IMR-90 (cell line): ENCODE measurements around the gene RNF144A. TPM values are rescaled to one million over a fixed set of nuclear protein-coding genes. Genes with fewer than 3 reads are reported as not detected.

Experiments
- ATAC-seq: fragments of 200-7000 bp; cut with Tn5 transposase; 2 replicates; pipeline ENCODE4 v1.9.1; 2020; ENCODE audit warnings: low read depth, mild to moderate bottlenecking, moderate library complexity
- BruUV-seq: library from RNA; stranded (reverse); fragments of 400-500 nt; replicated peaks from 2 replicates; lab custom pipeline; 2021; lab: Mats Ljungman, UMichigan
- CTCF ChIA-PET: fragments of 300-600 bp; formaldehyde crosslinking; extraction: SDS; loops from one replicate; lab custom pipeline; 2021; ENCODE audit warnings: antibody characterized with exemption; lab: Yijun Ruan, JAX
- POLR2A ChIA-PET: fragments of 300-600 bp; sonication (Branson Sonifier 250); formaldehyde crosslinking; loops from one replicate; lab custom pipeline; 2022; ENCODE audit warnings: antibody characterized with exemption; ENCODE audit not compliant: unreplicated experiment; lab: Charles Lee
- DNase-seq: peaks from one replicate; pipeline ENCODE4 v3.0.0; 2013
- H2AFZ ChIP-seq: replicated peaks from 2 replicates; pipeline ENCODE3; 2013; ENCODE audit warnings: low read length, mild to moderate bottlenecking; ENCODE audit not compliant: poor library complexity
- H2AK5ac ChIP-seq: 2 replicates; pipeline ENCODE4 v1.6.1; 2013; ENCODE audit warnings: low read depth, low read length, inconsistent platforms
- H2AK9ac ChIP-seq: replicated peaks from 2 replicates; pipeline ENCODE3; 2013; ENCODE audit warnings: mild to moderate bottlenecking, low read depth, low read length, moderate library complexity; ENCODE audit not compliant: poor library complexity
- H2BK120ac ChIP-seq: 2 replicates; pipeline ENCODE4 v1.6.1; 2013; ENCODE audit warnings: low read depth, low read length, inconsistent platforms
- H2BK15ac ChIP-seq: 3 replicates; pipeline ENCODE4 v1.6.1; 2013; ENCODE audit warnings: low read depth, low read length, inconsistent platforms
- H2BK20ac ChIP-seq: 2 replicates; pipeline ENCODE4 v1.6.1; 2013; ENCODE audit warnings: low read depth, mild to moderate bottlenecking, inconsistent platforms, low read length, moderate library complexity
- H2BK5ac ChIP-seq: 2 replicates; pipeline ENCODE4 v1.6.1; 2013; ENCODE audit warnings: mild to moderate bottlenecking, low read depth, low read length, inconsistent platforms; ENCODE audit not compliant: poor library complexity, severe bottlenecking
- H3K14ac ChIP-seq: replicated peaks from 2 replicates; pipeline ENCODE4 v1.6.1; 2013; ENCODE audit warnings: low read depth, low read length, inconsistent platforms
- H3K18ac ChIP-seq: 2 replicates; pipeline ENCODE4 v1.6.1; 2013; ENCODE audit warnings: low read depth, low read length, control low read depth
- H3K23ac ChIP-seq: 2 replicates; pipeline ENCODE4 v1.6.1; 2013; ENCODE audit warnings: low read depth, low read length, inconsistent platforms
- H3K27ac ChIP-seq: 2 replicates; pipeline ENCODE4 v1.5.1; 2013; ENCODE audit warnings: mild to moderate bottlenecking, control low read depth, low read length; ENCODE audit not compliant: insufficient read depth
- H3K27me3 ChIP-seq: 2 replicates; pipeline ENCODE4 v1.6.1; 2013; ENCODE audit warnings: low read length; ENCODE audit not compliant: control insufficient read depth, insufficient read depth
- H3K36me3 ChIP-seq: 2 replicates; pipeline ENCODE4 v1.6.1; 2013; ENCODE audit warnings: low read length, mixed read lengths; ENCODE audit not compliant: control insufficient read depth, insufficient read depth
- H3K4ac ChIP-seq: 2 replicates; pipeline ENCODE4 v1.6.1; 2013; ENCODE audit warnings: low read depth, low read length, inconsistent platforms
- H3K4me1 ChIP-seq: 2 replicates; pipeline ENCODE4 v1.6.1; 2013; ENCODE audit warnings: low read length, mixed read lengths; ENCODE audit not compliant: control insufficient read depth, insufficient read depth
- H3K4me2 ChIP-seq: 2 replicates; pipeline ENCODE4 v1.6.1; 2013; ENCODE audit warnings: low read depth, mild to moderate bottlenecking, control low read depth, low read length, moderate library complexity
- H3K4me3 ChIP-seq: 2 replicates; pipeline ENCODE4 v1.5.1; 2013; ENCODE audit warnings: low read depth, mild to moderate bottlenecking, control low read depth, low read length, moderate library complexity; ENCODE audit not compliant: insufficient read depth
- H3K56ac ChIP-seq: 2 replicates; pipeline ENCODE4 v1.6.1; 2013; ENCODE audit warnings: low read length, inconsistent platforms; ENCODE audit not compliant: insufficient read depth; ENCODE audit errors: extremely low read depth
- H3K79me1 ChIP-seq, 2 experiments: 2 replicates each; pipeline ENCODE4 v1.6.1; 2013; ENCODE audit warnings: low read length in 2 of 2, inconsistent platforms in 1 of 2, low read depth in 1 of 2
- H3K9ac ChIP-seq: 2 replicates; pipeline ENCODE4 v1.6.1; 2013; ENCODE audit warnings: low read depth, low read length, control low read depth
- H3K9me1 ChIP-seq: 2 replicates; pipeline ENCODE4 v1.6.1; 2013; ENCODE audit warnings: low read length, inconsistent platforms; ENCODE audit not compliant: insufficient read depth
- H3K9me3 ChIP-seq: 2 replicates; pipeline ENCODE4 v1.6.1; 2013; ENCODE audit warnings: low read length; ENCODE audit not compliant: control insufficient read depth, insufficient read depth
- H4K20me1 ChIP-seq: 2 replicates; pipeline ENCODE4 v1.6.1; 2013; ENCODE audit warnings: low read length, inconsistent platforms; ENCODE audit not compliant: insufficient read depth
- H4K5ac ChIP-seq: 2 replicates; pipeline ENCODE4 v1.6.1; 2013; ENCODE audit warnings: mild to moderate bottlenecking, low read depth, low read length, control low read depth
- H4K8ac ChIP-seq, 2 experiments: 2 replicates each; pipeline ENCODE4 v1.6.1; 2013; ENCODE audit warnings: low read depth in 2 of 2, low read length in 2 of 2, control low read depth in 1 of 2, inconsistent platforms in 1 of 2
- H4K91ac ChIP-seq: 2 replicates; pipeline ENCODE4 v1.6.1; 2013; ENCODE audit warnings: low read depth, low read length, inconsistent platforms; ENCODE audit not compliant: insufficient read depth
- CHD1 ChIP-seq: IDR thresholded peaks from 2 replicates; pipeline ENCODE4 v1.6.1; 2012; ENCODE audit warnings: low read depth, low read length, improper control_type of control experiment
- CTCF ChIP-seq: conservative IDR thresholded peaks from 2 replicates; pipeline ENCODE4 v1.5.1; 2012; ENCODE audit warnings: mild to moderate bottlenecking, low read depth, low read length, improper control_type of control experiment
- ELK1 ChIP-seq: fragments of 150-350 bp; IDR thresholded peaks from 2 replicates; pipeline ENCODE4 v1.6.1; 2016; ENCODE audit warnings: low read depth, mild to moderate bottlenecking, low read length, moderate library complexity, borderline replicate concordance
- FOS ChIP-seq: fragments of 150-350 bp; IDR thresholded peaks from 2 replicates; pipeline ENCODE4 v1.6.1; 2016; ENCODE audit warnings: low read depth, low read length
- MAFK ChIP-seq: IDR thresholded peaks from 2 replicates; pipeline ENCODE4 v1.6.1; 2012; ENCODE audit warnings: low read depth, low read length, improper control_type of control experiment
- MAZ ChIP-seq: IDR thresholded peaks from 2 replicates; pipeline ENCODE4 v1.6.1; 2012; ENCODE audit warnings: low read depth, mild to moderate bottlenecking, low read length, improper control_type of control experiment, moderate library complexity, borderline replicate concordance
- MXI1 ChIP-seq: IDR thresholded peaks from 2 replicates; pipeline ENCODE4 v1.6.1; 2012; ENCODE audit warnings: low read depth, mild to moderate bottlenecking, low read length, moderate library complexity, borderline replicate concordance
- NFE2L2 ChIP-seq: fragments of 150-350 bp; IDR thresholded peaks from 2 replicates; pipeline ENCODE4 v1.6.1; 2016; ENCODE audit warnings: low read depth, mild to moderate bottlenecking, low read length
- POLR2A ChIP-seq: IDR thresholded peaks from 2 replicates; pipeline ENCODE4 v1.6.1; 2012; ENCODE audit warnings: mild to moderate bottlenecking, low read depth, low read length
- RAD21 ChIP-seq: IDR thresholded peaks from 2 replicates; pipeline ENCODE4 v1.6.1; 2012; ENCODE audit warnings: low read length, improper control_type of control experiment
- RFX5 ChIP-seq: IDR thresholded peaks from 2 replicates; pipeline ENCODE4 v1.8.0; 2012; ENCODE audit warnings: low read depth, mild to moderate bottlenecking, low read length, moderate library complexity
- SMC3 ChIP-seq: fragments of 150-350 bp; IDR thresholded peaks from 2 replicates; pipeline ENCODE4 v1.6.1; 2016; ENCODE audit warnings: low read depth, mild to moderate bottlenecking, antibody characterized with exemption, low read length, moderate library complexity
- WGBS, 2 experiments: methylation state at CpG; one replicate each; pipeline versions ENCODE4 v1.1.5 to v1.1.7; 2013; ENCODE audit warnings: missing lambda C conversion rate in 2 of 2; ENCODE audit not compliant: insufficient read length in 1 of 2; ENCODE audit errors: extremely low coverage in 2 of 2; 5-methylcytosine and 5-hydroxymethylcytosine counted together
- dilution Hi-C: fragments of 300-500 bp; cut with HindIII; formaldehyde crosslinking; loops from one replicate; pipeline ENCODE4 v1.14.3; 2018; ENCODE audit warnings: low sequenced_read_pairs; ENCODE audit not compliant: unreplicated experiment
- in situ Hi-C: fragments of 300-500 bp; cut with MboI; formaldehyde crosslinking; loops from 3 replicates; pipeline ENCODE4 v1.14.3; 2019; ENCODE audit warnings: low sequenced_read_pairs, inconsistent platforms, mixed read lengths
- intact Hi-C: fragments of 100-400 bp; cut with micrococcal nuclease; formaldehyde crosslinking; loops from 2 replicates; pipeline ENCODE4 v1.10.0; 2022
- polyA plus RNA-seq, 3 experiments: library from polyadenylated mRNA; depleted of rRNA; stranded (reverse); fragments of >200 nt; gene quantifications; 2 replicates each; pipeline ENCODE4 v1.2.3, GENCODE V29; 2012; ENCODE audit warnings: low replicate concordance in 1 of 3
- total RNA-seq: library from RNA; depleted of rRNA; stranded (reverse); fragments of >200 nt; gene quantifications from 2 replicates; pipeline ENCODE4 v1.2.3, GENCODE V29; 2012
- TF ChIP-seq, protein P1 (sequence below): fragments of 150-350 bp; IDR thresholded peaks from 2 replicates; pipeline ENCODE4 v1.6.1; 2017; ENCODE audit warnings: mild to moderate bottlenecking, antibody characterized with exemption, low read length, low read depth

Gene RNF144A
- total and polyA plus RNA-seq, 2 of the 4 experiments (the other 2 are of a cell fraction): 0.18 to 0.26 TPM

GRCh38 chr2:6939071-6939470 is 21.9 kb downstream of the RNF144A start:
- intact Hi-C loops: no loop called here
- Histone ChIP-seq H3K4me2 (no peak overlapping the region), H4K20me1 (no peaks in the 10 kb centered on the region), H2AK5ac (no peak overlapping the region), H3K4me1 (no peaks in the 10 kb centered on the region), H2BK20ac (no peak overlapping the region), H2BK120ac (no peak overlapping the region), H3K4me3 (no peak overlapping the region), H4K8ac (no peak overlapping the region), H3K27ac (no peak overlapping the region), H3K27me3 (peaks cover 5% of the 10 kb centered on the region; the same call in 1 of the 2 replicates), H2AK9ac (no peak overlapping the region), H4K5ac (no peak overlapping the region), H3K36me3 (no peaks in the 10 kb centered on the region), H2BK15ac (no peak overlapping the region), H3K9me3 (no peaks in the 10 kb centered on the region), H2BK5ac (no peak overlapping the region), H3K9ac (no peak overlapping the region), H3K79me1 (no peaks in the 10 kb centered on the region), H3K18ac (no peak overlapping the region), H3K14ac (no peak overlapping the region), H2AFZ (no peak overlapping the region), H4K91ac (no peak overlapping the region), H3K56ac (no peak overlapping the region), H3K9me1 (no peaks in the 10 kb centered on the region), H3K4ac (no peak overlapping the region), H3K23ac (no peak overlapping the region)
- ATAC-seq (no peak), DNase-seq (no peak)
- dilution Hi-C loops: no loop called here
- BruUV-seq: no TSS peak
- no CpG with 5 or more reads among the region's 2 CpGs for WGBS, 2 experiments
- in situ Hi-C loops: no loop called here
- no peak for TF ChIP-seq NFE2L2
- TF ChIP-seq, protein P1, sequence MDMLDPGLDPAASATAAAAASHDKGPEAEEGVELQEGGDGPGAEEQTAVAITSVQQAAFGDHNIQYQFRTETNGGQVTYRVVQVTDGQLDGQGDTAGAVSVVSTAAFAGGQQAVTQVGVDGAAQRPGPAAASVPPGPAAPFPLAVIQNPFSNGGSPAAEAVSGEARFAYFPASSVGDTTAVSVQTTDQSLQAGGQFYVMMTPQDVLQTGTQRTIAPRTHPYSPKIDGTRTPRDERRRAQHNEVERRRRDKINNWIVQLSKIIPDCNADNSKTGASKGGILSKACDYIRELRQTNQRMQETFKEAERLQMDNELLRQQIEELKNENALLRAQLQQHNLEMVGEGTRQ: no peak
- TF ChIP-seq MAFK: no peak
- no peak for TF ChIP-seq CTCF
- TF ChIP-seq ELK1: no peak
- TF ChIP-seq CHD1: no peak
- no peak for TF ChIP-seq SMC3
- TF ChIP-seq RAD21: no peak
- no peak for TF ChIP-seq RFX5
- no peak for TF ChIP-seq FOS
- TF ChIP-seq POLR2A: no peak
- TF ChIP-seq MAZ: no peak
- no peak for TF ChIP-seq MXI1
- ChIA-PET POLR2A (no interaction called here), CTCF (no interaction called here)
